ENCODE results near the gene TRH. TPM values are rescaled to one million over a fixed set of nuclear protein-coding genes. Genes with fewer than 3 reads are reported as not detected.
"Not testable (repeated sequence)": the region's sequence is repeated elsewhere in the genome, so short reads cannot be mapped to it uniquely, and the experiment has no call there.

TRH gene
- total RNA-seq, 4 donors from 2014 or later = not detected

DNA sequence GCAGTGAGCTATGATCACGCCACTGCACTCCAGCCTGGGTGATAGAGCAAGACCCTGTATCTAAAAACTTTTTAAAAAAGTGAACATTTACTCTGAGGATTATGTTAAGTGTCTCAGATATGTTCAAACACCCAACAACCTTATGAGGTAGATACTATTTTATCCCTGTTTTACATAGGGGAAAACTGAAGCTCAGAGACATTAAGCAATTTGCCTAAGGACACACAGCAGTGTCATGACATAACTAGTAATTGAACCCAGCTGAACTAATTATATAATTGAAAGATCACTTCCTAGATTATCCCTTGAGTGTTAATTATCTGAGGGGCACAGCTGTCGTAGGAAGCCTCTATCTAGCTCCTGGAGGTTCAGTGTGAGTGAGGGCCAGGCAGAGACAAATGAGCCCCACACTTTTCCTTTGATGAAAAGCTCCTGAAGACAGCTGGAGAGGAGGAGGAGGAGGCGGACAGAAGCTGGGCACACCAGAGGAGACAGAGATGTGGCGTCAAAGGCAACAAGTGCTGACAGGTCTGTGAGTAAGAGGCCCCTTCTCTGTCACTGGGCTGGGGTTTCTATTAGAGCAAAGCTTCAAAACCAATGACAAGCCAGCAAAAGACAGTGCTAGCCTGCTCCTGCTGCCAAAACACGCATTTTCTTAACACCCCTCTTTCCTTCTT is 20.5 kb downstream of the TRH start:
- TF ChIP-seq, protein P1, sequence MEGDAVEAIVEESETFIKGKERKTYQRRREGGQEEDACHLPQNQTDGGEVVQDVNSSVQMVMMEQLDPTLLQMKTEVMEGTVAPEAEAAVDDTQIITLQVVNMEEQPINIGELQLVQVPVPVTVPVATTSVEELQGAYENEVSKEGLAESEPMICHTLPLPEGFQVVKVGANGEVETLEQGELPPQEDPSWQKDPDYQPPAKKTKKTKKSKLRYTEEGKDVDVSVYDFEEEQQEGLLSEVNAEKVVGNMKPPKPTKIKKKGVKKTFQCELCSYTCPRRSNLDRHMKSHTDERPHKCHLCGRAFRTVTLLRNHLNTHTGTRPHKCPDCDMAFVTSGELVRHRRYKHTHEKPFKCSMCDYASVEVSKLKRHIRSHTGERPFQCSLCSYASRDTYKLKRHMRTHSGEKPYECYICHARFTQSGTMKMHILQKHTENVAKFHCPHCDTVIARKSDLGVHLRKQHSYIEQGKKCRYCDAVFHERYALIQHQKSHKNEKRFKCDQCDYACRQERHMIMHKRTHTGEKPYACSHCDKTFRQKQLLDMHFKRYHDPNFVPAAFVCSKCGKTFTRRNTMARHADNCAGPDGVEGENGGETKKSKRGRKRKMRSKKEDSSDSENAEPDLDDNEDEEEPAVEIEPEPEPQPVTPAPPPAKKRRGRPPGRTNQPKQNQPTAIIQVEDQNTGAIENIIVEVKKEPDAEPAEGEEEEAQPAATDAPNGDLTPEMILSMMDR (IDR thresholded peaks at IDR 0.05) = no peak
- TF ChIP-seq POLR2A (IDR thresholded peaks at IDR 0.05) = no peak
- H3K4me3 ChIP-seq = no peak overlapping the region
- no peaks in the 10 kb centered on the region for H3K36me3 ChIP-seq
- H3K27ac ChIP-seq = no peak overlapping the region
- H3K9me3 ChIP-seq = no peaks in the 10 kb centered on the region
- DNase-seq = no peak
- H3K4me1 ChIP-seq = no peaks in the 10 kb centered on the region
- H3K27me3 ChIP-seq = no peaks in the 10 kb centered on the region

GRCh38 chr3:129996073-129996472 is 21.6 kb downstream of the TRH start:
- H3K4me3 ChIP-seq = no peak overlapping the region
- H3K36me3 ChIP-seq = no peaks in the 10 kb centered on the region
- no peak overlapping the region for H3K27ac ChIP-seq
- no peaks in the 10 kb centered on the region for H3K27me3 ChIP-seq
- no peaks in the 10 kb centered on the region for H3K9me3 ChIP-seq
- no peaks in the 10 kb centered on the region for H3K4me1 ChIP-seq
- TF ChIP-seq, protein P1 (IDR thresholded peaks at IDR 0.05) = no peak
- no peak for TF ChIP-seq POLR2A (IDR thresholded peaks at IDR 0.05)
- DNase-seq = no peak

GRCh38 chr3:129999176-129999575 is 24.7 kb downstream of the TRH start:
- H3K4me3 ChIP-seq, H3K27ac ChIP-seq, H3K4me1 ChIP-seq: not testable (repeated sequence)

GRCh38 chr3:130002666-130003598 is 28.4 kb downstream of the TRH start:
- DNase-seq = peak; percentile 30 to 77 (median 73)
- TF ChIP-seq, protein P1 (IDR thresholded peaks at IDR 0.05) = peak; percentile 56 to 86 (median 81)
- H3K4me1 ChIP-seq, H3K36me3 ChIP-seq, H3K27ac ChIP-seq, H3K27me3 ChIP-seq, H3K9me3 ChIP-seq: not testable (repeated sequence)
- H3K4me3 ChIP-seq = peak overlapping the region; percentile 40 to 64 (median 56)

More at GRCh38 chr3:129999176-129999575, 24.7 kb downstream of the TRH start:
- H3K36me3 ChIP-seq, H3K27me3 ChIP-seq, H3K9me3 ChIP-seq, DNase-seq: not testable (repeated sequence)

GRCh38 chr3:130010556-130010955 is 36.0 kb downstream of the TRH start:
- no peak for DNase-seq
- no peak overlapping the region for H3K27ac ChIP-seq
- no peaks in the 10 kb centered on the region for H3K9me3 ChIP-seq
- H3K4me3 ChIP-seq = no peak overlapping the region
- TF ChIP-seq POLR2A (IDR thresholded peaks at IDR 0.05) = no peak
- TF ChIP-seq, protein P1 (IDR thresholded peaks at IDR 0.05) = no peak
- H3K27me3 ChIP-seq = no peaks in the 10 kb centered on the region
- H3K4me1 ChIP-seq = no peaks in the 10 kb centered on the region
- H3K36me3 ChIP-seq = no peaks in the 10 kb centered on the region

DNA sequence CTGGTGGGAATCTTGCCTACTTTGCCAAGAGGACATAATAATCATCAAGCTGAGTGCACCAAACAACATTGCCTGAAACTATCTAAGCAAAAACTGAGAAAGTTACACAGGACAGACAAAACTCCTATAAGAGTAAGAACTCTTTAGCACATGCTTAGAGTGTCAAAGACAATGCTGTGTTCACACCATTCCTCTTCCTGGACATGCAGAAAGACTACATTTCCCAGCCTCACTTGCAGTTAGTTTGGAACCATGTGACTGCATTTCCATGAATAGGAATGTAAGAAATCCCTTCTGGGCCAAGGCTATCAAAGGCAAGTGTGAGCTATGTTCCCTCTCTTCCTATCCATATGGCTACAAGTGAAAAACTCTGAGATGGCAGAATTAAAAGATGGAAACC is 37.6 kb downstream of the TRH start:
- H3K36me3 ChIP-seq, DNase-seq, H3K27ac ChIP-seq, H3K4me3 ChIP-seq, H3K27me3 ChIP-seq, H3K9me3 ChIP-seq, H3K4me1 ChIP-seq: not testable (repeated sequence)

GRCh38 chr3:130013246-130013645 is 38.7 kb downstream of the TRH start:
- H3K4me3 ChIP-seq, H3K4me1 ChIP-seq, H3K36me3 ChIP-seq, H3K27me3 ChIP-seq, H3K9me3 ChIP-seq, DNase-seq, H3K27ac ChIP-seq: not testable (repeated sequence)

Measured in Peyer's patch (tissue), 4 donors.